A673 (cell line): ENCODE results near the gene OPRL1.

ENCODE experiments used
- CTCF ChIP-seq: fragments of 300-800, 200-600 bp; sonication (generic); conservative IDR thresholded peaks from 2 replicates; pipeline ENCODE4 v1.5.1; 2017; ENCODE audit warnings: low read depth, mild to moderate bottlenecking, antibody characterized with exemption, low read length, moderate library complexity, mixed read lengths
- EZH2 ChIP-seq: fragments of 200-600 bp; sonication (generic); IDR thresholded peaks from 2 replicates; pipeline ENCODE4 v1.6.1; 2017; ENCODE audit warnings: borderline replicate concordance, low read depth, mild to moderate bottlenecking, mixed read lengths, antibody characterized with exemption, low read length; ENCODE audit not compliant: poor library complexity, severe bottlenecking

GRCh38 chr20:64113444-64113775 lies 33.5 kb downstream of the OPRL1 start:
- TF ChIP-seq CTCF (no peak), EZH2 (no peak)
